Psoas muscle (tissue), 8 donors: Measurements from ENCODE around the gene TEDC2. TPM values are rescaled to one million over a fixed set of nuclear protein-coding genes. Genes with fewer than 3 reads are reported as not detected.

ENCODE experiments used
- ATAC-seq, 4 donors: fragments of 200-7000 bp; cut with Tn5 transposase; one replicate each; pipeline ENCODE4 v1.9.1; 2020; ENCODE audit warnings: moderate library complexity in 3 of 4, mild to moderate bottlenecking in 2 of 4
- DNase-seq, 2 donors: peaks; one replicate each; pipeline ENCODE4 v3.0.0-alpha.2; 2020
- H3K27ac ChIP-seq: fragments of 200-600 bp; one replicate; pipeline ENCODE4 v1.8.0; 2022
- H3K27me3 ChIP-seq, 3 donors: fragments of 200-600 bp in 1 of 3; one replicate each; pipeline versions ENCODE4 v1.6.1 to v1.8.0; 2013 to 2022; ENCODE audit warnings: low read length in 2 of 3, mild to moderate bottlenecking in 2 of 3, moderate library complexity in 1 of 3; ENCODE audit not compliant: insufficient read depth in 3 of 3
- H3K36me3 ChIP-seq, 2 donors: fragments of 200-600 bp in 1 of 2; one replicate each; pipeline versions ENCODE4 v1.6.1 to v1.8.0; 2013 to 2022; ENCODE audit warnings: low read depth in 1 of 2, mild to moderate bottlenecking in 1 of 2, moderate library complexity in 1 of 2; ENCODE audit not compliant: insufficient read depth in 1 of 2
- H3K4me1 ChIP-seq: fragments of 200-600 bp; one replicate; pipeline ENCODE4 v1.8.0; 2022
- H3K4me3 ChIP-seq: fragments of 200-600 bp; one replicate; pipeline ENCODE4 v1.8.0; 2022; ENCODE audit warnings: mild to moderate bottlenecking
- H3K9me3 ChIP-seq: fragments of 200-600 bp; one replicate; pipeline ENCODE4 v1.8.0; 2022
- CTCF ChIP-seq: fragments of 200-600 bp; IDR thresholded peaks from one replicate; pipeline ENCODE4 v1.8.0; 2022; ENCODE audit warnings: antibody characterized with exemption
- WGBS, 3 donors: extraction: QIAGEN DNeasy Blood & Tissue Kit; methylation state at CpG; one replicate each; pipeline versions ENCODE4 v1.1.6 to v1.1.7; 2013; 5-methylcytosine and 5-hydroxymethylcytosine counted together
- intact Hi-C, 2 donors: fragments of 100-400 bp; cut with DNase I; formaldehyde crosslinking; loops; one replicate each; pipeline versions ENCODE4 v1.11.0 to v1.14.2; 2022
- polyA plus RNA-seq, 3 donors: library from polyadenylated mRNA; stranded (reverse); fragments of 200-250 nt; gene quantifications; one replicate each; pipeline ENCODE4 v1.2.3, GENCODE V29; 2013
- total RNA-seq, 4 donors: library from RNA; stranded (reverse); fragmentation: NEBNext Ultra II Directional in 2 of 4; extraction: Animal tissue kit (Norgen Biotek cat#: 25700) in 2 of 4; gene quantifications; one replicate each; pipeline versions ENCODE4 v1.2.1 to v1.2.4, GENCODE V29; 2021 to 2023
- donor health status: healthy with polysubstance abuse.
- donor health status: DM: no; HTN: no; CAD: no; lungs with moderate emphysema.
- donor health status: Bipolar disorder and iron deficiency.
- donor health status: healthy.
- donor health status: DM: yes; HTN: yes; CAD: no.
- donor health status: DM: no; HTN: no; CAD: no.
- donor health status: DM: no; HTN: no; CAD: no.
- donor health status: DM: yes; HTN: yes; CAD: no.

TEDC2 gene
- total and polyA plus RNA-seq, 7 donors = 0.25 to 3.0 (median 0.61) TPM

GRCh38 chr16:2457946-2458345 lies 2.0 kb upstream of the TEDC2 start:
- Histone ChIP-seq H3K4me3 (no peak overlapping the region), H3K27me3 (no peaks in the 10 kb centered on the region), H3K4me1 (peaks cover 8% of the 10 kb centered on the region), H3K9me3 (no peaks in the 10 kb centered on the region), H3K27ac (no peak overlapping the region), H3K36me3 (peaks cover 0 to 9% of the 10 kb centered on the region in 2 donors)
- intact Hi-C loops = no loop called here
- DNase-seq = no peak
- WGBS, 3 donors = 75 to 84% (median 78%) methylated on average over 7 of the region's 7 CpGs
- no peak for TF ChIP-seq CTCF
- no peak for ATAC-seq

GRCh38 chr16:2458887-2459646 lies 842 bp upstream of the TEDC2 start:
- H3K27ac ChIP-seq = no peak overlapping the region
- H3K9me3 ChIP-seq = no peaks in the 10 kb centered on the region
- WGBS, 3 donors = 28 to 29% (median 29%) methylated on average over 17 to 18 of the region's 18 CpGs
- H3K4me1 ChIP-seq = peaks cover 8% of the 10 kb centered on the region
- intact Hi-C loops = no loop called here
- ATAC-seq (peak in 1 of 4 donors; percentile 11), DNase-seq (no peak)
- H3K27me3 ChIP-seq = no peaks in the 10 kb centered on the region
- no peak for TF ChIP-seq CTCF
- peaks cover 0 to 1% of the 10 kb centered on the region in 2 donors for H3K36me3 ChIP-seq
- peak overlapping the region; percentile 77 for H3K4me3 ChIP-seq

- Histone ChIP-seq H3K4me1 (peaks cover 8% of the 10 kb centered on the region), H3K4me3 (peak overlapping the region; percentile 77), H3K36me3 (no peaks in the 10 kb centered on the region), H3K27ac (no peak overlapping the region), H3K27me3 (no peaks in the 10 kb centered on the region), H3K9me3 (no peaks in the 10 kb centered on the region)
- ATAC-seq (no peak), DNase-seq (no peak)
- intact Hi-C loops = no loop called here
- WGBS, 3 donors = 1 to 3% (median 3%) methylated on average over 19 to 20 of the region's 20 CpGs
- TF ChIP-seq CTCF = no peak
These were observed 443 bp downstream of the TEDC2 start for GRCh38 chr16:2460391-2460713.

- no peak for ATAC-seq
- Histone ChIP-seq H3K36me3 (no peaks in the 10 kb centered on the region), H3K27ac (no peak overlapping the region), H3K9me3 (no peaks in the 10 kb centered on the region), H3K27me3 (no peaks in the 10 kb centered on the region), H3K4me1 (peaks cover 8% of the 10 kb centered on the region), H3K4me3 (no peak overlapping the region)
- DNase-seq = no peak
- intact Hi-C loops = no loop called here
- 79 to 85% (median 79%) methylated on average over 13 of the region's 13 CpGs for WGBS, 3 donors
- TF ChIP-seq CTCF = no peak
These were observed 1.0 kb downstream of the TEDC2 start for GRCh38 chr16:2460916-2461315.
